Retinal pigment epithelial cell (primary cell): Measurements from ENCODE around the gene OSBPL10.

Source experiments
- DNase-seq: peaks from one replicate; pipeline ENCODE4 v3.0.0-alpha.2; 2010; ENCODE audit warnings: low read depth
- H3K4me3 ChIP-seq: 2 replicates; pipeline ENCODE4 v1.5.1; 2011; ENCODE audit warnings: mild to moderate bottlenecking, low read length, control low read depth, moderate library complexity
- CTCF ChIP-seq: conservative IDR thresholded peaks from 2 replicates; pipeline ENCODE4 v1.5.1; 2011; ENCODE audit warnings: low read depth, low read length, control low read depth, inconsistent platforms

OSBPL10 gene

GRCh38 chr3:31810991-31811433 lies 170.1 kb downstream of the OSBPL10 start:
- no peak overlapping the region for H3K4me3 ChIP-seq
- DNase-seq, result no peak
- no peak for TF ChIP-seq CTCF

GRCh38 chr3:31808143-31808720 lies 172.8 kb downstream of the OSBPL10 start:
- TF ChIP-seq CTCF, result no peak
- DNase-seq, result no peak

GRCh38 chr3:31804251-31805051 lies 176.6 kb downstream of the OSBPL10 start:
- TF ChIP-seq CTCF, result no peak
- no peak overlapping the region for H3K4me3 ChIP-seq
- no peak for DNase-seq

More at GRCh38 chr3:31808143-31808720, 172.8 kb downstream of the OSBPL10 start:
- no peak overlapping the region for H3K4me3 ChIP-seq

GRCh38 chr3:31802981-31803740 lies 177.9 kb downstream of the OSBPL10 start:
- DNase-seq, result no peak
- no peak for TF ChIP-seq CTCF
- no peak overlapping the region for H3K4me3 ChIP-seq

- no peak for DNase-seq
- TF ChIP-seq CTCF, result no peak
- H3K4me3 ChIP-seq, result no peak overlapping the region
Observed at GRCh38 chr3:31800436-31800835, 180.6 kb downstream of the OSBPL10 start.

- no peak for TF ChIP-seq CTCF
- DNase-seq, result no peak
- H3K4me3 ChIP-seq, result no peak overlapping the region
Observed at GRCh38 chr3:31798840-31799239, 182.2 kb downstream of the OSBPL10 start.
